ENCODE measurements around the gene PLEKHM3. TPM values are rescaled to one million over a fixed set of nuclear protein-coding genes. Genes with fewer than 3 reads are reported as not detected.

PLEKHM3 gene
- total RNA-seq, 1 donor from 2014 or later = 9.1 TPM

GRCh38 chr2:207926133-207926988 lies 99.0 kb downstream of the PLEKHM3 start:
- Mint-ChIP-seq H3K4me3 (ENCODE audit: unreplicated experiment) (no peak overlapping the region), H3K9me3 (ENCODE audit: low read depth) (no peaks in the 10 kb centered on the region), H3K27ac (ENCODE audit: unreplicated experiment) (peak overlapping the region; percentile 66), H3K36me3 (ENCODE audit: low read depth) (peaks cover 6% of the 10 kb centered on the region), H3K4me1 (ENCODE audit: low read depth) (peaks cover 17% of the 10 kb centered on the region), H3K27me3 (ENCODE audit: low read depth) (no peaks in the 10 kb centered on the region)
- TF ChIP-seq, protein P1, sequence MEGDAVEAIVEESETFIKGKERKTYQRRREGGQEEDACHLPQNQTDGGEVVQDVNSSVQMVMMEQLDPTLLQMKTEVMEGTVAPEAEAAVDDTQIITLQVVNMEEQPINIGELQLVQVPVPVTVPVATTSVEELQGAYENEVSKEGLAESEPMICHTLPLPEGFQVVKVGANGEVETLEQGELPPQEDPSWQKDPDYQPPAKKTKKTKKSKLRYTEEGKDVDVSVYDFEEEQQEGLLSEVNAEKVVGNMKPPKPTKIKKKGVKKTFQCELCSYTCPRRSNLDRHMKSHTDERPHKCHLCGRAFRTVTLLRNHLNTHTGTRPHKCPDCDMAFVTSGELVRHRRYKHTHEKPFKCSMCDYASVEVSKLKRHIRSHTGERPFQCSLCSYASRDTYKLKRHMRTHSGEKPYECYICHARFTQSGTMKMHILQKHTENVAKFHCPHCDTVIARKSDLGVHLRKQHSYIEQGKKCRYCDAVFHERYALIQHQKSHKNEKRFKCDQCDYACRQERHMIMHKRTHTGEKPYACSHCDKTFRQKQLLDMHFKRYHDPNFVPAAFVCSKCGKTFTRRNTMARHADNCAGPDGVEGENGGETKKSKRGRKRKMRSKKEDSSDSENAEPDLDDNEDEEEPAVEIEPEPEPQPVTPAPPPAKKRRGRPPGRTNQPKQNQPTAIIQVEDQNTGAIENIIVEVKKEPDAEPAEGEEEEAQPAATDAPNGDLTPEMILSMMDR (IDR thresholded peaks at IDR 0.05) = no peak
- no peak for DNase-seq (ENCODE audit: low spot score)

DNA sequence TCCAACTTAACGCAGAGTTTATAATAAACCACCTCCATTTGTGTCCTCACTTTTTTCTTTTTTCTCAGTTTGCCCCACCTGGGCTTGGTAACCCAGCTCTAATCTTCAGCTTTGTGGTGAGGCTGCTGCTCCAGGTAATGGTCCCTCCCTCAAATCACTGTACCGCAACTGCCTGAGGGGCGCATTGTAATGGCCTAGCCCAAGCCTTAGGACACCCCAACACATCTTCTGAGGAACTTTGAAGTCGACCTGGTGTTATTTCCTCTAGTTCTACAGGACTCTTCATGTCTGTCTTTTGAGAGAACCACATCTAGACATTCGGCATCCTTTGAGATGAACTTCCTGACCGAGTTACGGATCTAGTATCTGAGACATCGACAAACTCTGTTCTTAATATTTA lies 99.7 kb downstream of the PLEKHM3 start:
- no peaks in the 10 kb centered on the region for H3K9me3 Mint-ChIP-seq (ENCODE audit: low read depth)
- H3K4me3 Mint-ChIP-seq (ENCODE audit: unreplicated experiment) = no peak overlapping the region
- H3K4me1 Mint-ChIP-seq (ENCODE audit: low read depth) = peaks cover 17% of the 10 kb centered on the region
- no peaks in the 10 kb centered on the region for H3K27me3 Mint-ChIP-seq (ENCODE audit: low read depth)
- no peak for DNase-seq (ENCODE audit: low spot score)
- peaks cover 6% of the 10 kb centered on the region for H3K36me3 Mint-ChIP-seq (ENCODE audit: low read depth)
- H3K27ac Mint-ChIP-seq (ENCODE audit: unreplicated experiment) = peak overlapping the region; percentile 66
- TF ChIP-seq, protein P1 (IDR thresholded peaks at IDR 0.05) = no peak

DNA sequence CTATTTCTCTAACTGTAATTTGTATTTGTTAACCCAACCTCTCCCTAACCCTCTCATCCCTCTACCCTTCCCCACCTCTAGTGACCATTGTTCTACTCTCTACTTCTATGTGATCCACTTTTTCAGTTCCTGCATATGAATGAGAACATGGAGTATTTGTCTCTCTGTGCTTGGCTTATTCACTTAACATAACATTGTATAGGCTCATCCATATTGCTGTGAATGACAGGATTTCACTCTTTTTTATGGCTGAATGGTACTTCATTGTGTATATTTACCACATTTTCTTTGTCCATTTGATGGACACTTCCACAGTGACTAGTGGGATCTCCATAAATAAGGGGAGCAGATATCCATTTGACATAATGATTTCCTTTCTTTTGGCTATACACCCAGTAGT lies 103.7 kb downstream of the PLEKHM3 start:
- TF ChIP-seq, protein P1 (IDR thresholded peaks at IDR 0.05) = no peak
- Mint-ChIP-seq H3K4me3 (ENCODE audit: unreplicated experiment) (no peak overlapping the region), H3K36me3 (ENCODE audit: low read depth) (peaks cover 6% of the 10 kb centered on the region), H3K27ac (ENCODE audit: unreplicated experiment) (no peak overlapping the region), H3K9me3 (ENCODE audit: low read depth) (no peaks in the 10 kb centered on the region), H3K27me3 (ENCODE audit: low read depth) (no peaks in the 10 kb centered on the region), H3K4me1 (ENCODE audit: low read depth) (peaks cover 12% of the 10 kb centered on the region)
- DNase-seq (ENCODE audit: low spot score) = no peak

DNA sequence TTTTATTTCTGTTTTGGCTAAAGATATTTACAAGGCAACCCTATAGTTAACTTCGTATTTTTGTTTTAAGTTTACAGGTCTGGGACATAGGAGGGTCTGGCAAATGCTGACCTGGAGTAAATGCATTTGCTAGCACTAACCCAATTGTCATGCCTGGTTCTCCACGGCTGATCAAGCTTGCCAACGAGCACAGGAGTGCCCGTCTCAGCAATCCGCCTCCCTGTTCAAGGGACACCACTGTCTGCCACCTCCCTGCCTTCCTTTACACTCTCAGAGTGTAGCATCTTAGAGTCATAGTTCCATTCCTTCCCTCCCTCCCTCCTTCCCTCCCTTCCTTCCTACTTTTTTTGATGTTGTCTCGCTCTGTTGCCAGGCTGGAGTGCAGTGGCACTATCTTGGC lies 104.6 kb downstream of the PLEKHM3 start:
- H3K4me1 Mint-ChIP-seq (ENCODE audit: low read depth) = peaks cover 3% of the 10 kb centered on the region

GRCh38 chr2:207920321-207920720 lies 105.0 kb downstream of the PLEKHM3 start:
- Mint-ChIP-seq H3K4me1 (ENCODE audit: low read depth) (no peaks in the 10 kb centered on the region), H3K27ac (ENCODE audit: unreplicated experiment) (no peak overlapping the region), H3K36me3 (ENCODE audit: low read depth) (peaks cover 6% of the 10 kb centered on the region), H3K27me3 (ENCODE audit: low read depth) (no peaks in the 10 kb centered on the region), H3K9me3 (ENCODE audit: low read depth) (no peaks in the 10 kb centered on the region), H3K4me3 (ENCODE audit: unreplicated experiment) (no peak overlapping the region)
- TF ChIP-seq, protein P1 (IDR thresholded peaks at IDR 0.05) = no peak
- no peak for DNase-seq (ENCODE audit: low spot score)

More for the DNA sequence above, 104.6 kb downstream of the PLEKHM3 start:
- TF ChIP-seq, protein P1 (IDR thresholded peaks at IDR 0.05) = no peak
- H3K27me3 Mint-ChIP-seq (ENCODE audit: low read depth) = no peaks in the 10 kb centered on the region
- H3K9me3 Mint-ChIP-seq (ENCODE audit: low read depth) = no peaks in the 10 kb centered on the region
- H3K27ac Mint-ChIP-seq (ENCODE audit: unreplicated experiment) = no peak overlapping the region
- peaks cover 6% of the 10 kb centered on the region for H3K36me3 Mint-ChIP-seq (ENCODE audit: low read depth)
- no peak for DNase-seq (ENCODE audit: low spot score)
- H3K4me3 Mint-ChIP-seq (ENCODE audit: unreplicated experiment) = no peak overlapping the region

Measured in chondrocyte (in vitro differentiated cells).